Thoracic aorta (tissue), 2 donors: ENCODE results near the gene CARS2. TPM values are rescaled to one million over a fixed set of nuclear protein-coding genes. Genes with fewer than 3 reads are reported as not detected.

Experiments used
- ATAC-seq: fragments of 150-250 bp; one replicate; pipeline ENCODE4 v1.8.0; 2017; ENCODE audit warnings: low read depth; ENCODE audit not compliant: insufficient number of reproducible peaks, low FRiP score
- DNase-seq: peaks from one replicate; pipeline ENCODE4 v3.0.0-alpha.2; 2020; ENCODE audit warnings: low spot score
- H3K27ac ChIP-seq, 2 donors: fragments of 200-600 bp; sonication (generic); 1 replicate in 1 of 2; 2 replicates in 1 of 2; pipeline ENCODE4 v1.5.1; 2016; ENCODE audit warnings: mild to moderate bottlenecking in 2 of 2, moderate library complexity in 2 of 2
- H3K27me3 ChIP-seq: fragments of 200-600 bp; sonication (generic); replicated peaks from 2 replicates; pipeline ENCODE4 v1.6.0; 2016; ENCODE audit warnings: mild to moderate bottlenecking; ENCODE audit not compliant: insufficient read depth
- H3K36me3 ChIP-seq: fragments of 200-600 bp; sonication (generic); one replicate; pipeline ENCODE4 v1.5.1; 2016
- H3K4me1 ChIP-seq, 2 donors: fragments of 200-600 bp; sonication (generic); 1 replicate in 1 of 2; 2 replicates in 1 of 2; pipeline versions ENCODE4 v1.5.1 to v1.6.0; 2016; ENCODE audit warnings: low read depth in 2 of 2, mild to moderate bottlenecking in 1 of 2; ENCODE audit not compliant: control insufficient read depth in 1 of 2
- H3K4me3 ChIP-seq: fragments of 200-600 bp; sonication (generic); 2 replicates; pipeline ENCODE4 v1.5.1; 2016; ENCODE audit warnings: mild to moderate bottlenecking
- H3K9me3 ChIP-seq: fragments of 200-600 bp; sonication (generic); 2 replicates; pipeline ENCODE4 v1.5.1; 2016
- total RNA-seq, 2 donors: library from RNA; depleted of rRNA; stranded (reverse); fragments of >200 nt; gene quantifications; one replicate each; pipeline versions ENCODE4 v1.1.0 to v1.2.3, GENCODE V29; 2016
- TF ChIP-seq, protein P1 (sequence below): fragments of 200-600 bp; sonication (generic); IDR thresholded peaks from one replicate; pipeline ENCODE4 v1.5.1; 2019; ENCODE audit warnings: antibody characterized with exemption

Gene CARS2
- total RNA-seq, 2 donors from 2014 or later, result 45.9 to 70.4 TPM

DNA sequence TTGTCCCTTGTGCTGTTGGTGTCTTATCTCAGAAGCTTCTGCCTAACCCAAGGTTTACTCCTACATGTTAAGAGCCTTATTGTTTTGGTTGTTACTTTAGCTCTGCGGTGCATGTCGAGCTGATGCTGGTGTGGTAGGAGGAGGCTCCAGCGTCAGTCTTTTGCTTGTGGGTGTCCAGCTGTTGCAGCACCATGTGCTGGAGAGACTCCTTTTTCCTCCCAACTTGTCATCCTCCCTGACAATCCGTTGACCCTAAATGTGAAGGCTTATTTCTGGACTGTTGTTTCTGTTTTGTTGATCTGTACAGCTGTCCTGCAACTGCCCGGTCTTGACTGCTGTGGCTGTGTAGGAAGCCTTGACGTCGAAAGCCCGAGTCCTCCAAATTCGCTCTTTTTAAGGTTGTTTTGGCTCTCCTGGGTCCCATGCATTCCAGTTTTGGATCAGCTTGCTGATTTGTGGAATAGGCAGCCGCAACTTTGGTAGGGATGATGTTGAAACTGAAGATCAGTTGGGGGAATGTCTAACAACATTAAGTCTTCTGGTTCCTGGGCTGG, 75.3 kb downstream of the CARS2 start:
- DNase-seq (no peak), ATAC-seq (no peak)
- Histone ChIP-seq H3K27me3 (no peaks in the 10 kb centered on the region), H3K27ac (no peak overlapping the region), H3K4me1 (no peaks in the 10 kb centered on the region), H3K36me3 (peaks cover 31% of the 10 kb centered on the region), H3K9me3 (no peaks in the 10 kb centered on the region), H3K4me3 (no peak overlapping the region)
- TF ChIP-seq, protein P1, sequence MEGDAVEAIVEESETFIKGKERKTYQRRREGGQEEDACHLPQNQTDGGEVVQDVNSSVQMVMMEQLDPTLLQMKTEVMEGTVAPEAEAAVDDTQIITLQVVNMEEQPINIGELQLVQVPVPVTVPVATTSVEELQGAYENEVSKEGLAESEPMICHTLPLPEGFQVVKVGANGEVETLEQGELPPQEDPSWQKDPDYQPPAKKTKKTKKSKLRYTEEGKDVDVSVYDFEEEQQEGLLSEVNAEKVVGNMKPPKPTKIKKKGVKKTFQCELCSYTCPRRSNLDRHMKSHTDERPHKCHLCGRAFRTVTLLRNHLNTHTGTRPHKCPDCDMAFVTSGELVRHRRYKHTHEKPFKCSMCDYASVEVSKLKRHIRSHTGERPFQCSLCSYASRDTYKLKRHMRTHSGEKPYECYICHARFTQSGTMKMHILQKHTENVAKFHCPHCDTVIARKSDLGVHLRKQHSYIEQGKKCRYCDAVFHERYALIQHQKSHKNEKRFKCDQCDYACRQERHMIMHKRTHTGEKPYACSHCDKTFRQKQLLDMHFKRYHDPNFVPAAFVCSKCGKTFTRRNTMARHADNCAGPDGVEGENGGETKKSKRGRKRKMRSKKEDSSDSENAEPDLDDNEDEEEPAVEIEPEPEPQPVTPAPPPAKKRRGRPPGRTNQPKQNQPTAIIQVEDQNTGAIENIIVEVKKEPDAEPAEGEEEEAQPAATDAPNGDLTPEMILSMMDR, result no peak

DNA sequence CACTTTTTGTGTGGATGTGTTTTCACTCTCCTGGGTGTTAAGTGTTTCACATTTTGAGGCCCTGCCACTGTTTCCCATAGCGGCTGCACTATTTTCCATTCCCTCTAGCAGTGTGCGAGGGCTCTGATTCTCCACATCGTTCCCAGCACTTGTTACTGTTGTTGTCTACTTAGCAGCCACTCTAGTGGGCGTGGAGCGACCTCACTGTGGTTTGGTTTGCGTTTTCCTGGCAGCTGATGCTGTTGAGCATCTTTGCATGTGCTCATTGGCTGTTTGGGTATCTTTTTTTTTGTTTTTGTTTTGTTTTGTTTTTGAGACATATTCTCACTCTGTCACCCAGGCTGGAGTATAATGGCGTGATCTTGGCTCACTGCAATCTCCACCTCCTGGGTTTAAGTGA, 76.2 kb downstream of the CARS2 start:
- TF ChIP-seq, protein P1, result no peak
- Histone ChIP-seq H3K27ac (no peak overlapping the region), H3K4me3 (no peak overlapping the region), H3K36me3 (peaks cover 29% of the 10 kb centered on the region), H3K9me3 (no peaks in the 10 kb centered on the region), H3K27me3 (no peaks in the 10 kb centered on the region), H3K4me1 (no peaks in the 10 kb centered on the region)
- ATAC-seq, result no peak
- no peak for DNase-seq

DNA sequence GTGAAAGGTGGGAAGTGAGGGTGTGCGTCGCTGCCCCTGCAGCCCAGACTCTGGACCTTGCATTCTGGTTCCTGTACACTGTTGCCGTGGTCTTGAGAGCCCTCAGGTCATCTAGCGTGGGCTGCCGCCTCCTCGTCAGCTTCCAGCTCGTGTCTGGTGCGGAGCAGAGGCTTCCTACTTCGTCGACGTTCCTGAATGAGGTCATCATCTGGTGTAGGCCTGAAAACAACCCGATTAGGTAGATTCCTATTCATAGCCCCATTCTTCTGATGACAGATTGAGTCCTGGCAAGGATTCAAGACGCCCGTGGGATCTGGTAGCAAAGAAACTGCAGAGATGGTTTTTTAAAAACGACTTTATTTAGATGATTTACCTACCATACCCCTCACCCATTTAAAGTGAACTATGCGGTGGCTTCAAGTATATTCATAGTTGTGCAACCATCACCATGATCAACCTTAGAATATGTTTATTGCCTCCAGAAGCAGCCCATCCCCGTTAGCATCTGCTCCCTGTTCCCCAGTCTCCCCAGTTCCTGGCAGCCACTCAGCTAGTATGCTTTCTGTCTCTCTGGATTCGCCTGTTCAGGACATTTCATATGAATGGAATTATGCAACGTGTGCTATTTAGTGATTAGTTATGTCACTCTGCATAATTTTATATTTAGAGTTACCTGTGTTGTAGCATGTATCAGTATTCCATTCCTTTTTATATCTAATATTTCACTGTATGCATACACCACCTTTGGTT, 76.8 kb downstream of the CARS2 start:
- H3K27ac ChIP-seq, result no peak overlapping the region
- H3K4me3 ChIP-seq, result no peak overlapping the region
- no peaks in the 10 kb centered on the region for H3K4me1 ChIP-seq
- TF ChIP-seq, protein P1, result no peak
- no peaks in the 10 kb centered on the region for H3K27me3 ChIP-seq
- no peak for ATAC-seq
- no peaks in the 10 kb centered on the region for H3K9me3 ChIP-seq
- no peak for DNase-seq
- peaks cover 24% of the 10 kb centered on the region for H3K36me3 ChIP-seq

DNA sequence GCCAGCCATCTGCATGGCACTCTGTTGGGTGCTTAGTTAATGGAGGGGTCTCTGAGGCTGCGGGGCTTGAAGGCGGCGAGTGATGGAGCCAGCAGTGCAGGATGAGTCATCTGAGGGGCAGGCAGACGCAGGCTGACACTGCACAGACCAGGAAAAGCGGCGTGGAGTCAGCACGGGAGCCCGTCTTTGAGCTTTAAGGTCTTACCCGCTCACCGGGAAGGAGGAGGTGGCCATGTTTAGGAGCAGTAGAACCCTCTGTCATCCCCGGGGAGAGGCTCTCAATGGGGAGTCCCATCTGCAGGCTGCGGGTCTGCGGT, 77.5 kb downstream of the CARS2 start:
- H3K36me3 ChIP-seq, result peaks cover 26% of the 10 kb centered on the region
- no peak overlapping the region for H3K27ac ChIP-seq
- ATAC-seq, result no peak

DNA sequence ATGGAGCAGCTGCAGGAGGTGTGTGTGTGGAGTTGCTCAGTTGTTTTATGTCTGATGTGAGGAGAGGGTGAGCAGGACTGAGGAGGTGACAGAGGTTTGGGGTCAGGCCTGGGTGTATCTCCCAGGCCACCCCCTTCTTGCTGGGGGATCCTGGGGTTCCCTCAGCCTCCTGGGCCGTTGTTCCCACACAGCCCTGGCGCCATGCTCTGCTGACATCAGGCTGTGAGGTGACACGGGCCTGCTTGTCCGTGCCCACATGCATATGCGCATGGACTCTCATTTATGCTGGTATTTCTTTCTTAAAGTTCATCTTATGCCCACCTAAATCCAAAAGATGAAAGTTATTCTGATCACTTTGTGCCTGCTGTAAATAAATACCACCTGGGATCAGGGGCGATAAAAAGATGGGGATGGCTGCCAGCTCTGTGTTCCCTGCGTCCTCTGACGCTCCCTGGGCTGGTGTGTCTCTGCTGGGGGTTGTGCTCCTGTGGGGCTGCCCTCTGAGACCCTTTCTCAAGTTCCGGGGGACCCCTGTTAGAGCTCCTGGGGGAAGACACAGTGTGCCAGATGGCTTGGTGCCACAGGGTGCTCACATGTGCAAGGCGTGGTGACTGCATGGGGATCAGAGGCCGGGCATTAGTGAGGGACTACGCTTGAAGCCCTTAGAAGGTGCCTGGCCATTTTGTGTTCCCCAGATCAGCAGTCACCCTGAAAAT, 78.0 kb downstream of the CARS2 start:
- no peaks in the 10 kb centered on the region for H3K27me3 ChIP-seq
- H3K4me1 ChIP-seq, result no peaks in the 10 kb centered on the region
- TF ChIP-seq, protein P1, result no peak
- H3K27ac ChIP-seq, result no peak overlapping the region
- H3K36me3 ChIP-seq, result peaks cover 31% of the 10 kb centered on the region
- H3K4me3 ChIP-seq, result no peak overlapping the region
- ATAC-seq (no peak), DNase-seq (no peak)
- H3K9me3 ChIP-seq, result no peaks in the 10 kb centered on the region

More for the DNA sequence above, 77.5 kb downstream of the CARS2 start:
- Histone ChIP-seq H3K27me3 (no peaks in the 10 kb centered on the region), H3K4me3 (no peak overlapping the region), H3K4me1 (no peaks in the 10 kb centered on the region), H3K9me3 (no peaks in the 10 kb centered on the region)
- no peak for DNase-seq
- TF ChIP-seq, protein P1, result no peak
